GM12878 (cell line): ENCODE results near the gene RAB7B.

Experiments
- BACH1 ChIP-seq: fragments of 450-650 bp; IDR thresholded peaks from 2 replicates; pipeline ENCODE4 v1.6.1; 2017; ENCODE audit warnings: mild to moderate bottlenecking, borderline replicate concordance
- HCFC1 ChIP-seq: fragments of 150-350 bp; IDR thresholded peaks from 2 replicates; pipeline ENCODE4 v1.6.1; 2014; ENCODE audit warnings: low read length
- PAX8 ChIP-seq: fragments of 450-650 bp; IDR thresholded peaks from 2 replicates; pipeline ENCODE4 v1.6.1; 2017; ENCODE audit warnings: mild to moderate bottlenecking, moderate library complexity
- POLR2A ChIP-seq: IDR thresholded peaks from 2 replicates; pipeline ENCODE4 v1.6.1; 2011; ENCODE audit warnings: low read depth, mild to moderate bottlenecking, low read length
- ZZZ3 ChIP-seq: IDR thresholded peaks from 2 replicates; pipeline ENCODE4 v1.6.1; 2011; ENCODE audit warnings: low read depth; ENCODE audit not compliant: control insufficient read depth, insufficient read length
- TF ChIP-seq, protein P1 (sequence below): fragments of 450-650 bp; IDR thresholded peaks from 2 replicates; pipeline ENCODE4 v1.6.1; 2018; ENCODE audit warnings: mild to moderate bottlenecking, low read depth, moderate library complexity; ENCODE audit not compliant: partially characterized antibody
- TF ChIP-seq, protein P2 (sequence below): IDR thresholded peaks from 2 replicates; pipeline ENCODE4 v1.6.1; 2011; ENCODE audit warnings: low read depth, low read length, improper control_type of control experiment, borderline replicate concordance
- TF ChIP-seq, protein P3 (sequence below): IDR thresholded peaks from 2 replicates; pipeline ENCODE4 v1.6.1; 2012; ENCODE audit warnings: mild to moderate bottlenecking, low read depth, low read length

DNA sequence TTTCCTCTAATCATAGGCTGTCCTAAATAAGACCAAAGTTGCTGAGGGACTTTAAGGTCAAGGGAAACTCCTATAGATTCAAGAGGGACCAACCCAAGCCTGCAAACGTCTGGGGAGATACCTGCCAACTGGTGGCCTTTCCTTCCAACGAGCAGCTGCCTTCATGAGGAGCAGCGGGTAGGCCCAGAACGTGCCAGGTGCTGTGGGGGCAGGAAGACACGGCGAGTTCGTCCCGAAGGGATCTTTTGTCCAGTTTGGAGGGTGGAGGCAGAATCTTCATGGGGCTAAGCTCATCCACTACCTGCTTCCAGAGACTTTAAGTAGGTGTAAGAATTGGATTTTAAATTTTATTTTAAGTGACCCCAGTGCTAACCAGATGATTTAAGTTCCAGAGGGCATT, 34.0 kb downstream of the RAB7B start:
- TF ChIP-seq POLR2A (no peak), PAX8 (no peak), BACH1 (no peak), HCFC1 (no peak), ZZZ3 (no peak)
- TF ChIP-seq, protein P1, sequence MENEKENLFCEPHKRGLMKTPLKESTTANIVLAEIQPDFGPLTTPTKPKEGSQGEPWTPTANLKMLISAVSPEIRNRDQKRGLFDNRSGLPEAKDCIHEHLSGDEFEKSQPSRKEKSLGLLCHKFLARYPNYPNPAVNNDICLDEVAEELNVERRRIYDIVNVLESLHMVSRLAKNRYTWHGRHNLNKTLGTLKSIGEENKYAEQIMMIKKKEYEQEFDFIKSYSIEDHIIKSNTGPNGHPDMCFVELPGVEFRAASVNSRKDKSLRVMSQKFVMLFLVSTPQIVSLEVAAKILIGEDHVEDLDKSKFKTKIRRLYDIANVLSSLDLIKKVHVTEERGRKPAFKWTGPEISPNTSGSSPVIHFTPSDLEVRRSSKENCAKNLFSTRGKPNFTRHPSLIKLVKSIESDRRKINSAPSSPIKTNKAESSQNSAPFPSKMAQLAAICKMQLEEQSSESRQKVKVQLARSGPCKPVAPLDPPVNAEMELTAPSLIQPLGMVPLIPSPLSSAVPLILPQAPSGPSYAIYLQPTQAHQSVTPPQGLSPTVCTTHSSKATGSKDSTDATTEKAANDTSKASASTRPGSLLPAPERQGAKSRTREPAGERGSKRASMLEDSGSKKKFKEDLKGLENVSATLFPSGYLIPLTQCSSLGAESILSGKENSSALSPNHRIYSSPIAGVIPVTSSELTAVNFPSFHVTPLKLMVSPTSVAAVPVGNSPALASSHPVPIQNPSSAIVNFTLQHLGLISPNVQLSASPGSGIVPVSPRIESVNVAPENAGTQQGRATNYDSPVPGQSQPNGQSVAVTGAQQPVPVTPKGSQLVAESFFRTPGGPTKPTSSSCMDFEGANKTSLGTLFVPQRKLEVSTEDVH: no peak
- TF ChIP-seq, protein P2, sequence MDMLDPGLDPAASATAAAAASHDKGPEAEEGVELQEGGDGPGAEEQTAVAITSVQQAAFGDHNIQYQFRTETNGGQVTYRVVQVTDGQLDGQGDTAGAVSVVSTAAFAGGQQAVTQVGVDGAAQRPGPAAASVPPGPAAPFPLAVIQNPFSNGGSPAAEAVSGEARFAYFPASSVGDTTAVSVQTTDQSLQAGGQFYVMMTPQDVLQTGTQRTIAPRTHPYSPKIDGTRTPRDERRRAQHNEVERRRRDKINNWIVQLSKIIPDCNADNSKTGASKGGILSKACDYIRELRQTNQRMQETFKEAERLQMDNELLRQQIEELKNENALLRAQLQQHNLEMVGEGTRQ: no peak
- TF ChIP-seq, protein P3, sequence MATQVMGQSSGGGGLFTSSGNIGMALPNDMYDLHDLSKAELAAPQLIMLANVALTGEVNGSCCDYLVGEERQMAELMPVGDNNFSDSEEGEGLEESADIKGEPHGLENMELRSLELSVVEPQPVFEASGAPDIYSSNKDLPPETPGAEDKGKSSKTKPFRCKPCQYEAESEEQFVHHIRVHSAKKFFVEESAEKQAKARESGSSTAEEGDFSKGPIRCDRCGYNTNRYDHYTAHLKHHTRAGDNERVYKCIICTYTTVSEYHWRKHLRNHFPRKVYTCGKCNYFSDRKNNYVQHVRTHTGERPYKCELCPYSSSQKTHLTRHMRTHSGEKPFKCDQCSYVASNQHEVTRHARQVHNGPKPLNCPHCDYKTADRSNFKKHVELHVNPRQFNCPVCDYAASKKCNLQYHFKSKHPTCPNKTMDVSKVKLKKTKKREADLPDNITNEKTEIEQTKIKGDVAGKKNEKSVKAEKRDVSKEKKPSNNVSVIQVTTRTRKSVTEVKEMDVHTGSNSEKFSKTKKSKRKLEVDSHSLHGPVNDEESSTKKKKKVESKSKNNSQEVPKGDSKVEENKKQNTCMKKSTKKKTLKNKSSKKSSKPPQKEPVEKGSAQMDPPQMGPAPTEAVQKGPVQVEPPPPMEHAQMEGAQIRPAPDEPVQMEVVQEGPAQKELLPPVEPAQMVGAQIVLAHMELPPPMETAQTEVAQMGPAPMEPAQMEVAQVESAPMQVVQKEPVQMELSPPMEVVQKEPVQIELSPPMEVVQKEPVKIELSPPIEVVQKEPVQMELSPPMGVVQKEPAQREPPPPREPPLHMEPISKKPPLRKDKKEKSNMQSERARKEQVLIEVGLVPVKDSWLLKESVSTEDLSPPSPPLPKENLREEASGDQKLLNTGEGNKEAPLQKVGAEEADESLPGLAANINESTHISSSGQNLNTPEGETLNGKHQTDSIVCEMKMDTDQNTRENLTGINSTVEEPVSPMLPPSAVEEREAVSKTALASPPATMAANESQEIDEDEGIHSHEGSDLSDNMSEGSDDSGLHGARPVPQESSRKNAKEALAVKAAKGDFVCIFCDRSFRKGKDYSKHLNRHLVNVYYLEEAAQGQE: no peak
